WTC11 (cell line): ENCODE results near the gene PGLYRP2.

ENCODE experiments used
- CREM ChIP-seq: sonication (generic); formaldehyde crosslinking; IDR thresholded peaks from 2 replicates; pipeline ENCODE4 v1.8.1; 2022; ENCODE audit warnings: mild to moderate bottlenecking, missing genetic modification reagents, moderate library complexity
- JAZF1 ChIP-seq: fragments of 250-450 bp; sonication (Bioruptor Pico); IDR thresholded peaks from 2 replicates; pipeline ENCODE4 v1.9.0; 2021; ENCODE audit warnings: moderate library complexity, mild to moderate bottlenecking, inconsistent platforms
- JUN ChIP-seq: sonication (generic); formaldehyde crosslinking; IDR thresholded peaks from 2 replicates; pipeline ENCODE4 v1.8.0; 2023; ENCODE audit warnings: mild to moderate bottlenecking, missing genetic modification reagents
- NFYB ChIP-seq: sonication (generic); formaldehyde crosslinking; conservative IDR thresholded peaks from 2 replicates; pipeline ENCODE4 v1.8.0; 2022; ENCODE audit warnings: low read depth, missing genetic modification reagents
- TF ChIP-seq, protein P1 (sequence below): sonication (generic); formaldehyde crosslinking; IDR thresholded peaks from 2 replicates; pipeline ENCODE4 v1.8.0; 2022; ENCODE audit warnings: missing genetic modification reagents
- TF ChIP-seq, protein P2 (sequence below): fragments of 200-600 bp; IDR thresholded peaks from 2 replicates; pipeline ENCODE4 v1.8.0; 2022; ENCODE audit warnings: antibody characterized with exemption
- TF ChIP-seq, protein P3 (sequence below): sonication (generic); formaldehyde crosslinking; IDR thresholded peaks from 2 replicates; pipeline ENCODE4 v1.8.1; 2022; ENCODE audit warnings: missing genetic modification reagents, borderline replicate concordance
- TF ChIP-seq, protein P4 (sequence below): sonication (generic); formaldehyde crosslinking; IDR thresholded peaks from 2 replicates; pipeline ENCODE4 v1.8.1; 2023; ENCODE audit warnings: mild to moderate bottlenecking, missing genetic modification reagents, moderate library complexity

DNA sequence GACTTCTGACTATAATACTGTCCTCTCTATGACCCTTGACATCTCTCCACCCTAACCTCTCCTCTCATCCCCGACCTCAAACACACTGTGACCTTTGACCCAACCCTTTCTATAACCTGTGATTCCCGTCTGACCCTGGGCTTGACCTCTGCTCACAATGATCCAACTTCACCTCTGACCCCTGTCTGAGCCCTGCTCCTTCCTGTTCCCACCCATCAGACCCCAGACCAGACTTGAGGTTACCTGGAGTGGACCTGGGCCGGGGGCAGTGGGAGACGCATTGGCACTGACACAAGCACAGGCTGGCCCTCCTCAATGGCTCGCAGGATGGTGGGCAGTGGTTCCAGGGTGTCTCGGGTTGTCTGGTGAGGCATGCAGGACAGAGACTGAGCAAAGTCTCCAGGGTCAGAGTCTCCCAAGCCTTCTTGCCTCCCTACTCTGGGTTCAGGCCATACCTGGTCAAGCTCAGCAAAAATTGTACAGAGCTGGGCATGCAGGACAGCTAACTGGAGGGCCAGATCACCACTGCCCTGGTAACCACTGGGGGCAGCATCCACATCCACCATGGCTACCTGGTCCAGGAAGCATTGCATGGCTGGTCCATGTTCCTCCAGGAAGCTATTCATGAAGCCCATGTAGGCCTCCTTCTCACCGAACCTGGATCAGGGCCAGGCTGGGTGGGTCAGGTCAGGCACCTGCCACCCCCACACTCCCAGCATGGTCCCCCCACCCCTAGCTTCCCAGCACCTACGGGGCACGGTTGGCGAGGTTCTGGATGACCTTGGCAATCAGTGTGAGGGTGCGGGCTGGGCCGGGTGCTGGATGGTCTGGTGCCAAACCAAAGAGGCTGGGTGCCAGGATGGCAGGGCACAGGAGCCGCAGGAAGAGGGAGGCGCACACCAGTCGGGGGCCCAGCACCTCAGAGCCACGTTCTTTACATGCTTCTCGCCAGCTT lies 25.1 kb downstream of the PGLYRP2 start:
- TF ChIP-seq, protein P1, sequence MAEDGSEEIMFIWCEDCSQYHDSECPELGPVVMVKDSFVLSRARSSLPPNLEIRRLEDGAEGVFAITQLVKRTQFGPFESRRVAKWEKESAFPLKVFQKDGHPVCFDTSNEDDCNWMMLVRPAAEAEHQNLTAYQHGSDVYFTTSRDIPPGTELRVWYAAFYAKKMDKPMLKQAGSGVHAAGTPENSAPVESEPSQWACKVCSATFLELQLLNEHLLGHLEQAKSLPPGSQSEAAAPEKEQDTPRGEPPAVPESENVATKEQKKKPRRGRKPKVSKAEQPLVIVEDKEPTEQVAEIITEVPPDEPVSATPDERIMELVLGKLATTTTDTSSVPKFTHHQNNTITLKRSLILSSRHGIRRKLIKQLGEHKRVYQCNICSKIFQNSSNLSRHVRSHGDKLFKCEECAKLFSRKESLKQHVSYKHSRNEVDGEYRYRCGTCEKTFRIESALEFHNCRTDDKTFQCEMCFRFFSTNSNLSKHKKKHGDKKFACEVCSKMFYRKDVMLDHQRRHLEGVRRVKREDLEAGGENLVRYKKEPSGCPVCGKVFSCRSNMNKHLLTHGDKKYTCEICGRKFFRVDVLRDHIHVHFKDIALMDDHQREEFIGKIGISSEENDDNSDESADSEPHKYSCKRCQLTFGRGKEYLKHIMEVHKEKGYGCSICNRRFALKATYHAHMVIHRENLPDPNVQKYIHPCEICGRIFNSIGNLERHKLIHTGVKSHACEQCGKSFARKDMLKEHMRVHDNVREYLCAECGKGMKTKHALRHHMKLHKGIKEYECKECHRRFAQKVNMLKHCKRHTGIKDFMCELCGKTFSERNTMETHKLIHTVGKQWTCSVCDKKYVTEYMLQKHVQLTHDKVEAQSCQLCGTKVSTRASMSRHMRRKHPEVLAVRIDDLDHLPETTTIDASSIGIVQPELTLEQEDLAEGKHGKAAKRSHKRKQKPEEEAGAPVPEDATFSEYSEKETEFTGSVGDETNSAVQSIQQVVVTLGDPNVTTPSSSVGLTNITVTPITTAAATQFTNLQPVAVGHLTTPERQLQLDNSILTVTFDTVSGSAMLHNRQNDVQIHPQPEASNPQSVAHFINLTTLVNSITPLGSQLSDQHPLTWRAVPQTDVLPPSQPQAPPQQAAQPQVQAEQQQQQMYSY (CRISPR knock-in tag) = no peak
- TF ChIP-seq NFYB (CRISPR knock-in tag) (no peak), JUN (no peak), JAZF1 (CRISPR knock-in tag) (no peak), CREM (no peak)
- TF ChIP-seq, protein P2, sequence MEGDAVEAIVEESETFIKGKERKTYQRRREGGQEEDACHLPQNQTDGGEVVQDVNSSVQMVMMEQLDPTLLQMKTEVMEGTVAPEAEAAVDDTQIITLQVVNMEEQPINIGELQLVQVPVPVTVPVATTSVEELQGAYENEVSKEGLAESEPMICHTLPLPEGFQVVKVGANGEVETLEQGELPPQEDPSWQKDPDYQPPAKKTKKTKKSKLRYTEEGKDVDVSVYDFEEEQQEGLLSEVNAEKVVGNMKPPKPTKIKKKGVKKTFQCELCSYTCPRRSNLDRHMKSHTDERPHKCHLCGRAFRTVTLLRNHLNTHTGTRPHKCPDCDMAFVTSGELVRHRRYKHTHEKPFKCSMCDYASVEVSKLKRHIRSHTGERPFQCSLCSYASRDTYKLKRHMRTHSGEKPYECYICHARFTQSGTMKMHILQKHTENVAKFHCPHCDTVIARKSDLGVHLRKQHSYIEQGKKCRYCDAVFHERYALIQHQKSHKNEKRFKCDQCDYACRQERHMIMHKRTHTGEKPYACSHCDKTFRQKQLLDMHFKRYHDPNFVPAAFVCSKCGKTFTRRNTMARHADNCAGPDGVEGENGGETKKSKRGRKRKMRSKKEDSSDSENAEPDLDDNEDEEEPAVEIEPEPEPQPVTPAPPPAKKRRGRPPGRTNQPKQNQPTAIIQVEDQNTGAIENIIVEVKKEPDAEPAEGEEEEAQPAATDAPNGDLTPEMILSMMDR = no peak
- TF ChIP-seq, protein P3, sequence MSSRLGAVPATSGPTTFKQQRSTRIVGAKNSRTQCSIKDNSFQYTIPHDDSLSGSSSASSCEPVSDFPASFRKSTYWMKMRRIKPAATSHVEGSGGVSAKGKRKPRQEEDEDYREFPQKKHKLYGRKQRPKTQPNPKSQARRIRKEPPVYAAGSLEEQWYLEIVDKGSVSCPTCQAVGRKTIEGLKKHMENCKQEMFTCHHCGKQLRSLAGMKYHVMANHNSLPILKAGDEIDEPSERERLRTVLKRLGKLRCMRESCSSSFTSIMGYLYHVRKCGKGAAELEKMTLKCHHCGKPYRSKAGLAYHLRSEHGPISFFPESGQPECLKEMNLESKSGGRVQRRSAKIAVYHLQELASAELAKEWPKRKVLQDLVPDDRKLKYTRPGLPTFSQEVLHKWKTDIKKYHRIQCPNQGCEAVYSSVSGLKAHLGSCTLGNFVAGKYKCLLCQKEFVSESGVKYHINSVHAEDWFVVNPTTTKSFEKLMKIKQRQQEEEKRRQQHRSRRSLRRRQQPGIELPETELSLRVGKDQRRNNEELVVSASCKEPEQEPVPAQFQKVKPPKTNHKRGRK (CRISPR knock-in tag) = no peak
- TF ChIP-seq, protein P4, sequence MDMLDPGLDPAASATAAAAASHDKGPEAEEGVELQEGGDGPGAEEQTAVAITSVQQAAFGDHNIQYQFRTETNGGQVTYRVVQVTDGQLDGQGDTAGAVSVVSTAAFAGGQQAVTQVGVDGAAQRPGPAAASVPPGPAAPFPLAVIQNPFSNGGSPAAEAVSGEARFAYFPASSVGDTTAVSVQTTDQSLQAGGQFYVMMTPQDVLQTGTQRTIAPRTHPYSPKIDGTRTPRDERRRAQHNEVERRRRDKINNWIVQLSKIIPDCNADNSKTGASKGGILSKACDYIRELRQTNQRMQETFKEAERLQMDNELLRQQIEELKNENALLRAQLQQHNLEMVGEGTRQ (CRISPR knock-in tag) = no peak
